Lung (tissue), 12 donors: ENCODE data around the gene RPP21. TPM values are rescaled to one million over a fixed set of nuclear protein-coding genes. Genes with fewer than 3 reads are reported as not detected.

ENCODE experiments used
- ATAC-seq: fragments of 200-7000 bp; cut with Tn5 transposase; one replicate; pipeline ENCODE4 v1.9.1; 2020; ENCODE audit warnings: moderate number of reproducible peaks; ENCODE audit not compliant: insufficient read depth, low FRiP score
- DNase-seq, 3 donors: peaks; one replicate each; pipeline ENCODE4 v3.0.0-alpha.2; 2013 to 2017
- H3K27ac ChIP-seq, 2 donors: one replicate each; pipeline ENCODE4 v1.5.1; 2013; ENCODE audit warnings: mild to moderate bottlenecking in 2 of 2, moderate library complexity in 2 of 2, control low read depth in 1 of 2, inconsistent platforms in 1 of 2, low read depth in 1 of 2, low read length in 1 of 2
- H3K27me3 ChIP-seq, 3 donors: one replicate each; pipeline ENCODE4 v1.5.1; 2013; ENCODE audit warnings: low read length in 2 of 3; ENCODE audit not compliant: control insufficient read depth in 3 of 3, insufficient read depth in 3 of 3
- H3K36me3 ChIP-seq, 4 donors: one replicate each; pipeline ENCODE4 v1.5.1; 2013; ENCODE audit warnings: low read length in 4 of 4, mild to moderate bottlenecking in 1 of 4, moderate library complexity in 1 of 4; ENCODE audit not compliant: control insufficient read depth in 4 of 4, insufficient read depth in 4 of 4
- H3K4me1 ChIP-seq, 5 donors: one replicate each; pipeline ENCODE4 v1.5.1; 2013; ENCODE audit warnings: low read length in 5 of 5, mild to moderate bottlenecking in 2 of 5, moderate library complexity in 1 of 5; ENCODE audit not compliant: control insufficient read depth in 5 of 5, insufficient read depth in 5 of 5
- H3K4me3 ChIP-seq: one replicate; pipeline ENCODE4 v1.5.1; 2013; ENCODE audit warnings: mild to moderate bottlenecking, control low read depth, moderate library complexity
- H3K9ac ChIP-seq, 2 donors: one replicate each; pipeline ENCODE4 v1.5.1; 2013; ENCODE audit warnings: low read length in 2 of 2, control low read depth in 1 of 2; ENCODE audit not compliant: insufficient read depth in 1 of 2
- H3K9me3 ChIP-seq, 4 donors: one replicate each; pipeline ENCODE4 v1.5.1; 2013; ENCODE audit warnings: low read length in 3 of 4, mild to moderate bottlenecking in 1 of 4, moderate library complexity in 1 of 4; ENCODE audit not compliant: control insufficient read depth in 4 of 4, insufficient read depth in 3 of 4
- CTCF ChIP-seq: IDR thresholded peaks from 2 replicates; pipeline ENCODE4 v1.5.1; 2012; ENCODE audit warnings: mild to moderate bottlenecking; ENCODE audit errors: control extremely low read depth, extremely low read depth
- WGBS, 2 donors: extraction: QIAGEN DNeasy Blood & Tissue Kit; methylation state at CpG; one replicate each; pipeline ENCODE4 v1.1.7; 2013; 5-methylcytosine and 5-hydroxymethylcytosine counted together
- polyA plus RNA-seq, 2 donors: library from polyadenylated mRNA; stranded (reverse); fragments of 200-250 nt; gene quantifications; one replicate each; pipeline ENCODE4 v1.2.1, GENCODE V29; 2013
- total RNA-seq, 2 donors: library from RNA; depleted of rRNA in 1 of 2; stranded (reverse); fragments of >200 nt in 1 of 2; gene quantifications; one replicate each; pipeline ENCODE4 v1.2.1, GENCODE V29; 2014 to 2021
- donor health status: control.
- donor health status: control.
- donor health status: Bipolar disorder and iron deficiency.
- donor health status: healthy.
- donor health status: DM: yes; HTN: yes; CAD: no.

The RPP21 gene
- total and polyA plus RNA-seq, 4 donors, result 13.3 to 141 (median 48.8) TPM

- Histone ChIP-seq H3K36me3 (peaks cover 6 to 18% (median 10%) of the 10 kb centered on the region in 4 donors), H3K4me1 (no peaks in the 10 kb centered on the region), H3K27me3 (no peaks in the 10 kb centered on the region), H3K9me3 (no peaks in the 10 kb centered on the region), H3K27ac (no peak overlapping the region), H3K4me3 (no peak overlapping the region), H3K9ac (no peak overlapping the region)
- ATAC-seq (no peak), DNase-seq (peak in 1 of 3 donors; percentile 5)
- 90 to 92% methylated on average over 3 of the region's 3 CpGs for WGBS, 2 donors
- TF ChIP-seq CTCF, result no peak
Observed at GRCh38 chr6:30311101-30311500, 33.9 kb upstream of the RPP21 start.

DNA sequence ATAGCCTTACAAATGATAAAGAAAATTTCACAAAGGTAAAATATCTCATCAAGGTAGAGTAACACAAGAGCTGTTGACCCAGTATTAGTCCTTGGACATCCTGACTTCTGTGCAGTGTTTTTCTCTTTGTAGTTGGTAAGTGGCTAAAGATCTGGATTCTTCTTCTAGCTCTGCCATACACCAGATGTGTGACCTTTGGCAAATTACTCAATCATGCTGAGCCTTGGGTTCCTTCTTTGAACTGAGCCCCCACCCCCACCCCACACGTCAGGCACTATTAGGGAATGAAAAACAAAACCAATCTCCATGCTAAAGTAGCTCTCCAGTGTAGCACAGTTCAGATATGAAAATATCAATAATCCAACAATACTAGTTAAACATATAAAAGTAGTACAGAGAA lies 33.3 kb upstream of the RPP21 start:
- DNase-seq (no peak), ATAC-seq (no peak)
- no peak for TF ChIP-seq CTCF
- 36 to 76% methylated on average over 1 of the region's 1 CpG for WGBS, 2 donors
- Histone ChIP-seq H3K36me3 (peaks cover 1 to 18% (median 11%) of the 10 kb centered on the region in 4 donors), H3K4me3 (no peak overlapping the region), H3K27me3 (no peaks in the 10 kb centered on the region), H3K27ac (no peak overlapping the region), H3K9me3 (no peaks in the 10 kb centered on the region), H3K9ac (no peak overlapping the region), H3K4me1 (no peaks in the 10 kb centered on the region)

GRCh38 chr6:30312266-30312665 lies 32.7 kb upstream of the RPP21 start:
- peak in 1 of 3 donors; percentile 29 for DNase-seq
- peaks cover 0 to 18% (median 11%) of the 10 kb centered on the region in 4 donors for H3K36me3 ChIP-seq
- no peaks in the 10 kb centered on the region for H3K4me1 ChIP-seq
- no peak overlapping the region for H3K9ac ChIP-seq
- no peaks in the 10 kb centered on the region for H3K27me3 ChIP-seq
- no peak for TF ChIP-seq CTCF
- no peak for ATAC-seq
- no peaks in the 10 kb centered on the region for H3K9me3 ChIP-seq
- H3K27ac ChIP-seq, result no peak overlapping the region
- 75 to 83% methylated on average over 2 of the region's 2 CpGs for WGBS, 2 donors
- no peak overlapping the region for H3K4me3 ChIP-seq

DNA sequence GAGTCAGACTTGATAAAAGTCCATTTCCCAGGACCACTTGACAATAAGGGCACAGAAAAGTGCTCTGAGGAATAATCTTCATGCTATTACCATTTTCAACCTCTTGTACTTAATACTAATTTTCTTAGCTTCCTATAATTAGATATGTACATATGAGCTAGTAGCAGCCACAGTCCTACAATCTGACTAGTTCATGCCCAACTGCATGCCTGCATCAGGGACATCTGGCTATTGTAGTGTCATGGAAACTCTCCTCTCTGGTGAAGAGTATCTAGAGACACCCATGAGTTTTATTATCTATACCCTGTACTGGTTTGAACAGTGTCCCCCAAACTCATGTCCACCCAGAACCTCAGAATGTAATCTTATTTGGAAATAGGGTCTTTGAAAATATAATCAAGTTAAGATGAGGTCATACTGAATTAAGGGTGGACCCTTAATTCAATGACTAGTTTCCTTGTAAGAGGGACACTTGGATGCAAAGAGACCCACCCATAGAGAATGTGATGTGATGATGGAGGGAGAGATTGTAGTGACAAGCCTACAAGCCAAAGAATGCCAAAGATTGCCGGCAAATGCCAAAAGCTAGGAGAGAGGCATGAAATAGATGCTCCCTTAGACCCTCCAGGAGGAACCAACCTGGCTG lies 32.2 kb upstream of the RPP21 start:
- H3K27me3 ChIP-seq, result no peaks in the 10 kb centered on the region
- H3K4me3 ChIP-seq, result no peak overlapping the region
- H3K36me3 ChIP-seq, result peaks cover 0 to 18% (median 10%) of the 10 kb centered on the region in 4 donors
- no peak for TF ChIP-seq CTCF
- 98 to 100% methylated on average over 1 of the region's 1 CpG for WGBS, 2 donors
- no peaks in the 10 kb centered on the region for H3K9me3 ChIP-seq
- peaks cover 0 to 2% (median 0%) of the 10 kb centered on the region in 5 donors for H3K4me1 ChIP-seq
- no peak overlapping the region for H3K27ac ChIP-seq
- DNase-seq (no peak), ATAC-seq (no peak)
- H3K9ac ChIP-seq, result no peak overlapping the region
